HepG2 (cell line): ENCODE measurements around the gene MBTPS1. TPM values are rescaled to one million over a fixed set of nuclear protein-coding genes. Genes with fewer than 3 reads are reported as not detected.

Experiments used
- ATAC-seq: fragments of 200-7000 bp; cut with Tn5 transposase; 3 replicates; pipeline ENCODE4 v1.9.1; 2020; ENCODE audit warnings: mild to moderate bottlenecking, moderate library complexity
- BruUV-seq: library from RNA; stranded (reverse); fragments of 400-500 nt; replicated peaks from 2 replicates; lab custom pipeline; 2021; lab: Mats Ljungman, UMichigan
- CTCF ChIA-PET: fragments of 300-600 bp; formaldehyde crosslinking; extraction: SDS; loops from one replicate; lab custom pipeline; 2021; ENCODE audit warnings: low total read pairs, inconsistent platforms, low intra/inter-chr PET ratio; lab: Yijun Ruan, JAX
- POLR2A ChIA-PET: fragments of 350-600 bp; sonication (Branson Sonifier 250); formaldehyde crosslinking; loops from one replicate; lab custom pipeline; 2020; ENCODE audit warnings: antibody characterized with exemption, inconsistent platforms; lab: Yijun Ruan, JAX
- DNase-seq: peaks from one replicate; pipeline ENCODE4 v3.0.0-alpha.2; 2015; ENCODE audit warnings: low spot score
- FAIRE-seq: peaks from 3 replicates; lab custom pipeline; 2011; peaks lifted over from hg19 to GRCh38; lab: Jason Lieb, UNC
- H2AFZ ChIP-seq: one replicate; pipeline ENCODE4 v1.6.1; 2011; ENCODE audit warnings: low read length, inconsistent platforms
- H3K27ac ChIP-seq: fragments of 300-600 bp; 3 replicates; pipeline ENCODE4 v1.8.0; 2011; ENCODE audit warnings: mixed run types, mild to moderate bottlenecking, mixed read lengths, low read length, inconsistent platforms; ENCODE audit not compliant: insufficient read depth; ENCODE audit errors: extremely low read length
- H3K27me3 ChIP-seq, 2 experiments: fragments of 200-600 bp in 1 of 2; 2 replicates in 1 of 2; 3 replicates in 1 of 2; pipeline versions ENCODE4 v1.6.0 to v1.8.0; 2011; ENCODE audit warnings: low read length in 2 of 2, mild to moderate bottlenecking in 2 of 2, moderate library complexity in 2 of 2, inconsistent platforms in 1 of 2; ENCODE audit not compliant: insufficient read depth in 2 of 2, control insufficient read depth in 1 of 2
- H3K36me3 ChIP-seq, 2 experiments: fragments of 200-600 bp in 1 of 2; replicated peaks in 1 of 2; 2 replicates in 1 of 2; 3 replicates in 1 of 2; pipeline versions ENCODE4 v1.5.1 to v1.8.0; 2011; ENCODE audit warnings: low read length in 2 of 2, inconsistent platforms in 1 of 2; ENCODE audit not compliant: insufficient read depth in 2 of 2, control insufficient read depth in 1 of 2
- H3K4me1 ChIP-seq: 2 replicates; pipeline ENCODE4 v1.5.1; 2012; ENCODE audit warnings: low read length, inconsistent platforms; ENCODE audit not compliant: insufficient read depth
- H3K4me2 ChIP-seq: 2 replicates; pipeline ENCODE4 v1.6.0; 2011; ENCODE audit warnings: low read depth, low read length, inconsistent platforms
- H3K4me3 ChIP-seq, 3 experiments: fragments of 200-600 bp in 1 of 3; sonication (generic), shearing (Covaris generic) in 1 of 3; replicated peaks in 1 of 3; 2 replicates each; pipeline ENCODE4 v1.5.1; 2011 to 2016; ENCODE audit warnings: low read length in 3 of 3, inconsistent platforms in 2 of 3, low read depth in 2 of 3, mild to moderate bottlenecking in 2 of 3, control low read depth in 1 of 3, mixed read lengths in 1 of 3; ENCODE audit not compliant: insufficient read depth in 1 of 3
- H3K79me2 ChIP-seq: one replicate; pipeline ENCODE4 v1.6.1; 2011; ENCODE audit warnings: low read length, inconsistent platforms; ENCODE audit not compliant: insufficient read depth
- H3K9ac ChIP-seq: 2 replicates; pipeline ENCODE4 v1.6.0; 2011; ENCODE audit warnings: mild to moderate bottlenecking, low read depth, low read length, inconsistent platforms; ENCODE audit not compliant: insufficient read depth
- H3K9me3 ChIP-seq: 2 replicates; pipeline ENCODE4 v1.5.1; 2012; ENCODE audit warnings: mild to moderate bottlenecking, low read length
- H4K20me1 ChIP-seq: 2 replicates; pipeline ENCODE4 v1.6.0; 2011; ENCODE audit warnings: inconsistent platforms, mild to moderate bottlenecking, low read length, moderate library complexity; ENCODE audit not compliant: insufficient read depth
- BCL6 ChIP-seq: IDR thresholded peaks from 2 replicates; pipeline ENCODE4 v1.6.1; 2016; ENCODE audit warnings: missing genetic modification reagents, missing compliant biosample characterization
- BCLAF1 ChIP-seq: fragments of 450-650 bp; IDR thresholded peaks from 2 replicates; pipeline ENCODE4 v1.6.1; 2017; ENCODE audit warnings: mild to moderate bottlenecking
- CEBPB ChIP-seq: IDR thresholded peaks from 2 replicates; pipeline ENCODE4 v1.6.1; 2011; ENCODE audit warnings: low read depth, low read length, improper control_type of control experiment, borderline replicate concordance
- CEBPG ChIP-seq: IDR thresholded peaks from 2 replicates; pipeline ENCODE4 v1.6.1; 2016
- ELF1 ChIP-seq: sonication (generic); formaldehyde crosslinking; IDR thresholded peaks from 2 replicates; pipeline ENCODE4 v1.4.0; 2020; ENCODE audit warnings: missing genetic modification reagents
- SCMH1 ChIP-seq: sonication (generic); formaldehyde crosslinking; IDR thresholded peaks from 2 replicates; pipeline ENCODE4 v1.9.0; 2021; ENCODE audit warnings: missing genetic modification reagents, mild to moderate bottlenecking, borderline replicate concordance
- ZMYM3 ChIP-seq: sonication (generic); formaldehyde crosslinking; IDR thresholded peaks from 2 replicates; pipeline ENCODE4 v1.5.1; 2020; ENCODE audit warnings: mild to moderate bottlenecking, missing genetic modification reagents
- ZNF121 ChIP-seq: sonication (generic); formaldehyde crosslinking; IDR thresholded peaks from 2 replicates; pipeline ENCODE4 v1.5.0; 2020; ENCODE audit warnings: mild to moderate bottlenecking, missing genetic modification reagents
- ZNF629 ChIP-seq: sonication (generic); formaldehyde crosslinking; conservative IDR thresholded peaks from 2 replicates; pipeline ENCODE4 v1.5.0; 2020; ENCODE audit warnings: missing genetic modification reagents
- WGBS: methylation state at CpG from one replicate; pipeline ENCODE4 v1.1.6; 2017; ENCODE audit warnings: low lambda C conversion rate; 5-methylcytosine and 5-hydroxymethylcytosine counted together
- in situ Hi-C: cut with HindIII; loops from 2 replicates; pipeline ENCODE4 v1.10.0; 2017; ENCODE audit warnings: low pct_unique_long_range_greater_than_20kb; ENCODE audit not compliant: extremely low pct_ligation_motif_present
- intact Hi-C: fragments of 100-400 bp; cut with micrococcal nuclease; formaldehyde crosslinking; loops from one replicate; pipeline ENCODE4 v1.10.0; 2022; ENCODE audit not compliant: unreplicated experiment
- polyA plus RNA-seq, 8 experiments: library from polyadenylated mRNA; depleted of rRNA in 3 of 8; stranded (reverse) in 7 of 8; unstranded in 1 of 8; fragments of >200 nt; fragmentation: Illumina TruSeq in 4 of 8; extraction: Trizol in 4 of 8; gene quantifications; 2 replicates each; pipeline versions ENCODE4 v1.2.1 to v1.2.3, GENCODE V29; 2011 to 2016; ENCODE audit warnings: low read depth in 4 of 8, missing spikeins in 1 of 8, mixed read lengths in 1 of 8; ENCODE audit not compliant: insufficient read depth in 1 of 8
- total RNA-seq, 5 experiments: library from RNA; depleted of rRNA; stranded (reverse); fragments of >200 nt; fragmentation: Illumina TruSeq; extraction: Trizol; gene quantifications; 2 replicates each; pipeline ENCODE4 v1.2.3, GENCODE V29; 2016; ENCODE audit warnings: low read depth in 1 of 5

The MBTPS1 gene
- total and polyA plus RNA-seq, 2 of the 13 experiments (the other 11 are each of a cell fraction or from before 2014, with no cell fraction given) = 56.7 to 91.3 TPM

- TF ChIP-seq BCLAF1 (no peak), CEBPB (peak; percentile 61; the same call in 1 of the 2 replicates), ZMYM3 (CRISPR knock-in tag) (no peak), ZNF121 (CRISPR knock-in tag) (no peak), ELF1 (CRISPR knock-in tag) (no peak), ZNF629 (CRISPR knock-in tag) (no peak), BCL6 (CRISPR knock-in tag) (no peak), CEBPG (CRISPR knock-in tag) (0 out of 2 replicates have a peak, but pooled peaks have one; percentile 29), SCMH1 (no peak)
- no peak overlapping the region for H2AFZ ChIP-seq
- H3K27me3 ChIP-seq = peaks cover 2 to 29% of the 10 kb centered on the region in 2 experiments; a peak in 4 of 5 replicates
- no peak overlapping the region for H3K4me3 ChIP-seq
- BruUV-seq = no TSS peak
- no peaks in the 10 kb centered on the region for H3K79me2 ChIP-seq
- POLR2A ChIA-PET = no interaction called here
- no peak for DNase-seq
- peaks cover 3% of the 10 kb centered on the region; the same call in 1 of the 2 replicates for H3K4me1 ChIP-seq
- no peak overlapping the region for H3K9ac ChIP-seq
- H3K4me2 ChIP-seq = no peak overlapping the region
- H4K20me1 ChIP-seq = no peaks in the 10 kb centered on the region
- intact Hi-C loops = no loop called here
- 6% methylated on average over 6 of the region's 6 CpGs for WGBS
- H3K27ac ChIP-seq = no peak overlapping the region
- CTCF ChIA-PET = no interaction called here
- in situ Hi-C loops = no loop called here
- H3K36me3 ChIP-seq = no peaks in the 10 kb centered on the region
- no peak for FAIRE-seq
- ATAC-seq = no peak
- H3K9me3 ChIP-seq = peaks cover 5% of the 10 kb centered on the region
Observed at GRCh38 chr16:84009282-84009681, 107.5 kb downstream of the MBTPS1 start.
